GM18868 (cell line): ENCODE measurements around the gene ITM2C.

Experiments
- ATAC-seq: cut with Tn5 transposase; IDR thresholded peaks from one replicate; pipeline ENCODE4 v1.9.1; 2021; ENCODE audit warnings: mild to moderate bottlenecking, moderate library complexity; ENCODE audit not compliant: unreplicated experiment

Gene ITM2C

GRCh38 chr2:230924470-230925341 lies 60.0 kb downstream of the ITM2C start, which contains the start of gene GPR55:
Gene GPR55 (minus strand): TSS chr2:230925242. CDS start chr2:230910962, 14,280 bp downstream.
- peak; percentile 40 for ATAC-seq

- ATAC-seq = peak; percentile 13
These were observed 60.7 kb downstream of the ITM2C start for GRCh38 chr2:230925443-230925878.

GRCh38 chr2:230925879-230926765 lies 61.4 kb downstream of the ITM2C start:
- ATAC-seq = peak; percentile 56

- ATAC-seq = no peak
These were observed 63.1 kb downstream of the ITM2C start for GRCh38 chr2:230927711-230928341.
